Loucy (cell line): ENCODE measurements around the gene COL4A4.

ENCODE experiments used
- H2AFZ ChIP-seq: fragments of 200-600 bp; sonication (generic); 2 replicates; pipeline ENCODE4 v1.6.0; 2016; ENCODE audit warnings: antibody characterized with exemption, mild to moderate bottlenecking, low read length, moderate library complexity
- H3F3A ChIP-seq: fragments of 200-600 bp; 2 replicates; pipeline ENCODE4 v1.6.0; 2016; ENCODE audit warnings: antibody characterized with exemption, low read depth, mild to moderate bottlenecking
- H3K27me3 ChIP-seq: fragments of 200-600 bp; sonication (generic); 2 replicates; pipeline ENCODE4 v1.6.1; 2014; ENCODE audit warnings: low read length, mild to moderate bottlenecking; ENCODE audit not compliant: insufficient read depth, poor library complexity, severe bottlenecking
- H3K36me3 ChIP-seq: fragments of 200-600 bp; sonication (generic); 2 replicates; pipeline ENCODE4 v1.6.1; 2016; ENCODE audit warnings: low read length; ENCODE audit not compliant: insufficient read depth
- H3K4me1 ChIP-seq: fragments of 200-600 bp; sonication (generic); 2 replicates; pipeline ENCODE4 v1.5.1; 2014; ENCODE audit warnings: low read length, mild to moderate bottlenecking; ENCODE audit not compliant: insufficient read depth, poor library complexity, severe bottlenecking
- H3K4me2 ChIP-seq: fragments of 200-600 bp; sonication (generic); 2 replicates; pipeline ENCODE4 v1.6.0; 2014; ENCODE audit warnings: antibody characterized with exemption, low read length, low read depth, mild to moderate bottlenecking; ENCODE audit not compliant: poor library complexity, severe bottlenecking
- H3K4me3 ChIP-seq: fragments of 200-600 bp; sonication (generic); 2 replicates; pipeline ENCODE4 v1.5.1; 2014; ENCODE audit warnings: low read length, mild to moderate bottlenecking, mixed read lengths; ENCODE audit not compliant: poor library complexity, severe bottlenecking
- H3K79me2 ChIP-seq: fragments of 200-600 bp; sonication (generic); 2 replicates; pipeline ENCODE4 v1.6.1; 2014; ENCODE audit warnings: low read length; ENCODE audit not compliant: insufficient read depth
- H3K9ac ChIP-seq: fragments of 200-600 bp; sonication (generic); 2 replicates; pipeline ENCODE4 v1.6.0; 2014; ENCODE audit warnings: mild to moderate bottlenecking, low read depth, low read length, moderate library complexity; ENCODE audit not compliant: poor library complexity, severe bottlenecking
- H3K9me2 ChIP-seq: fragments of 200-600 bp; sonication (generic); replicated peaks from 2 replicates; pipeline ENCODE4 v1.6.1; 2016; ENCODE audit warnings: low read depth, low read length, mixed read lengths
- H3K9me3 ChIP-seq: fragments of 200-600 bp; sonication (generic); 2 replicates; pipeline ENCODE4 v1.6.1; 2014; ENCODE audit warnings: mild to moderate bottlenecking, antibody characterized with exemption, low read length, low read depth; ENCODE audit not compliant: insufficient read depth
- H4K20me1 ChIP-seq: fragments of 200-600 bp; sonication (generic); 2 replicates; pipeline ENCODE4 v1.6.0; 2014; ENCODE audit warnings: antibody characterized with exemption, low read length, mild to moderate bottlenecking; ENCODE audit not compliant: insufficient read depth, poor library complexity, severe bottlenecking
- EZH2phosphoT487 ChIP-seq: fragments of 200-600 bp; IDR thresholded peaks from 2 replicates; pipeline ENCODE4 v1.6.1; 2018; ENCODE audit warnings: antibody characterized with exemption, mild to moderate bottlenecking, moderate library complexity, borderline replicate concordance
- TF ChIP-seq, protein P1 (sequence below): fragments of 200-600 bp; sonication (generic); conservative IDR thresholded peaks from 2 replicates; pipeline ENCODE4 v1.5.1; 2014; ENCODE audit warnings: mild to moderate bottlenecking, antibody characterized with exemption, low read length

The COL4A4 gene

DNA sequence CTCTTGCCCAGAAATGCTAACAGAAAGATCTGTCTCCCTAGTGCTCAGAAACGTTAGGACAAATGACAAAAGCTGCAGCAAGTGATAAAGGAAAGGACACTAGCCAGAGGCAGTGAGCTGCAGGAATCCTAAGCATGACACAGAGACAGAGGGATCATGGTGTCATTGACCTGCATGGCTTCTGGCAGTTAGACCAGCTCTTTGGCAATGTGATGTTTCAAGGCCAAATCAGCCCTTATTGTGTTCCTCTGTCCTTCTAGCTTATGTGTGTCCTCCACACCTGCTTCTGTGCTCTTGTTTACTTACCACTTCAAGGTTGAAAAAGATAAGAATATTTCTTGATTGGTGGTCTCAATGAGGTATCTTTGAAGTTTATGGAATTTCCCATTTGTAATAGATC lies 207.3 kb downstream of the COL4A4 start:
- Histone ChIP-seq H3F3A (no peaks in the 10 kb centered on the region), H4K20me1 (no peaks in the 10 kb centered on the region)

GRCh38 chr2:226953826-226954225 lies 210.2 kb downstream of the COL4A4 start:
- Histone ChIP-seq H3K9me2 (no peaks in the 10 kb centered on the region), H3K4me1 (no peaks in the 10 kb centered on the region), H3K36me3 (no peaks in the 10 kb centered on the region), H2AFZ (no peak overlapping the region), H3K9ac (no peak overlapping the region), H3K27me3 (no peaks in the 10 kb centered on the region), H4K20me1 (no peaks in the 10 kb centered on the region), H3K79me2 (no peaks in the 10 kb centered on the region), H3F3A (no peaks in the 10 kb centered on the region), H3K9me3 (no peaks in the 10 kb centered on the region), H3K4me3 (no peak overlapping the region), H3K4me2 (no peak overlapping the region)
- TF ChIP-seq, protein P1, sequence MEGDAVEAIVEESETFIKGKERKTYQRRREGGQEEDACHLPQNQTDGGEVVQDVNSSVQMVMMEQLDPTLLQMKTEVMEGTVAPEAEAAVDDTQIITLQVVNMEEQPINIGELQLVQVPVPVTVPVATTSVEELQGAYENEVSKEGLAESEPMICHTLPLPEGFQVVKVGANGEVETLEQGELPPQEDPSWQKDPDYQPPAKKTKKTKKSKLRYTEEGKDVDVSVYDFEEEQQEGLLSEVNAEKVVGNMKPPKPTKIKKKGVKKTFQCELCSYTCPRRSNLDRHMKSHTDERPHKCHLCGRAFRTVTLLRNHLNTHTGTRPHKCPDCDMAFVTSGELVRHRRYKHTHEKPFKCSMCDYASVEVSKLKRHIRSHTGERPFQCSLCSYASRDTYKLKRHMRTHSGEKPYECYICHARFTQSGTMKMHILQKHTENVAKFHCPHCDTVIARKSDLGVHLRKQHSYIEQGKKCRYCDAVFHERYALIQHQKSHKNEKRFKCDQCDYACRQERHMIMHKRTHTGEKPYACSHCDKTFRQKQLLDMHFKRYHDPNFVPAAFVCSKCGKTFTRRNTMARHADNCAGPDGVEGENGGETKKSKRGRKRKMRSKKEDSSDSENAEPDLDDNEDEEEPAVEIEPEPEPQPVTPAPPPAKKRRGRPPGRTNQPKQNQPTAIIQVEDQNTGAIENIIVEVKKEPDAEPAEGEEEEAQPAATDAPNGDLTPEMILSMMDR, result no peak
- no peak for TF ChIP-seq EZH2phosphoT487

More for the DNA sequence above, 207.3 kb downstream of the COL4A4 start:
- no peak for TF ChIP-seq EZH2phosphoT487
- TF ChIP-seq, protein P1, result no peak
- no peaks in the 10 kb centered on the region for H3K36me3 ChIP-seq
- no peak overlapping the region for H3K9ac ChIP-seq
- H3K4me3 ChIP-seq, result no peak overlapping the region
- H3K9me2 ChIP-seq, result no peaks in the 10 kb centered on the region
- no peak overlapping the region for H3K4me2 ChIP-seq
- H3K4me1 ChIP-seq, result no peaks in the 10 kb centered on the region
- no peaks in the 10 kb centered on the region for H3K9me3 ChIP-seq
- no peak overlapping the region for H2AFZ ChIP-seq
- no peaks in the 10 kb centered on the region for H3K79me2 ChIP-seq
- no peaks in the 10 kb centered on the region for H3K27me3 ChIP-seq

DNA sequence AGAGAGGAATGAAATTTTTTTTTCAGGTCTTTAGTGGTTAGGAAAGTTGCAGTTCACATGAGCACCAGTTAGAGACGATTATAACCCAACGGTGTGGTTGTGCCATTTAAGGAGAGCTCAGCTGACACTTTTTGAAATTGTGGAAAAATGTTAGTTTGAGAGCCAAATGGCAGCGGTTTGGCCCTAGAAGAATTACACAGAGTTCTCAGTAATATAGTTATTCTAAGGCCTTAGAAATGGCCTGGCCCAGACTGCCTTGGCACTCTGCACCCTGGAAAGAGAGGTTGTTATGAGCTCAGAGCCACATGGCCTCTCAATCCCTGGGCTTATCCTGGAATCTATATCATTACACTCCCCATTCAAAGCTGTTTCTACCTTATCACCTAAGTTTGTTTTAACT lies 210.8 kb downstream of the COL4A4 start:
- TF ChIP-seq EZH2phosphoT487, result no peak
- TF ChIP-seq, protein P1, result no peak
- Histone ChIP-seq H3F3A (no peaks in the 10 kb centered on the region), H3K9ac (no peak overlapping the region), H3K9me2 (no peaks in the 10 kb centered on the region), H3K79me2 (no peaks in the 10 kb centered on the region), H2AFZ (no peak overlapping the region), H3K36me3 (no peaks in the 10 kb centered on the region), H3K27me3 (no peaks in the 10 kb centered on the region), H3K4me2 (no peak overlapping the region), H4K20me1 (no peaks in the 10 kb centered on the region), H3K4me1 (no peaks in the 10 kb centered on the region), H3K4me3 (no peak overlapping the region), H3K9me3 (no peaks in the 10 kb centered on the region)
